SK-N-MC (cell line): Measurements from ENCODE around the gene PCBP3.
"Not testable (repeated sequence)": the region's sequence is repeated elsewhere in the genome, so short reads cannot be mapped to it uniquely, and the experiment has no call there.

Source experiments
- EZH2 ChIP-seq: fragments of 200-600 bp; sonication (generic); IDR thresholded peaks from one replicate; pipeline ENCODE4 v1.6.1; 2017; ENCODE audit warnings: antibody characterized with exemption
- FOXP2 ChIP-seq: optimal IDR thresholded peaks from 2 replicates; pipeline ENCODE3; 2011; ENCODE audit warnings: mild to moderate bottlenecking, moderate library complexity; ENCODE audit not compliant: insufficient read depth; ENCODE audit errors: extremely low read length, control extremely low read depth
- POLR2AphosphoS5 ChIP-seq: IDR thresholded peaks from 2 replicates; pipeline ENCODE4 v1.6.1; 2012; ENCODE audit warnings: mild to moderate bottlenecking, low read depth, low read length, borderline replicate concordance

DNA sequence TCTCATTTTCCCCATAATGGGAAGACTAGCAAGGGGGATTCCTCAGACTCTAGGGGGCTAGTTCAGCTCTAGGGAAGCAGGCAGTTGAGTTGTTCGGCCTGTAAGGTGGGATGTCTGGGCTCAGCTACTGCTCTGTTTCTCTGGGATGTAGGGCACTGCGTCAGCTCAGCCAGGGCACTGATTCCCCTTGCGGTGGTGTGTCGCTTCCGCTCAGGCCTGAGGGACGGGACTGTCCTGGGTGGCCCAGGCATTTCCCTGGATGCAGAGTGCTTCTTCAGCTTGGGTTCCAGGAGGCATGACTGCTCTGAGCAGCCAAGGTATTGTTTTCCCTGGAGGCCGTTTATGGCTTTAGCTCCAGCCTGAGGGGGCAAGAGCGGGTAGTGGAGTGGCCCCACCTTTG lies 38.8 kb upstream of the PCBP3 start:
- TF ChIP-seq POLR2AphosphoS5, EZH2, FOXP2: not testable (repeated sequence)
